ENCODE results near the gene ASGR2.

Gene ASGR2

GRCh38 chr17:7063518-7064094, 51.0 kb downstream of the ASGR2 start:
- Histone ChIP-seq H3K9me3 (ENCODE audit: insufficient read depth, low read length, severe bottlenecking) (peaks cover 4% of the 10 kb centered on the region), H3K27me3 (ENCODE audit: insufficient read depth, low read length, poor library complexity) (peaks cover 7% of the 10 kb centered on the region), H3K4me1 (ENCODE audit: insufficient read depth, low read length) (no peaks in the 10 kb centered on the region), H3K79me2 (ENCODE audit: insufficient read depth, low read length) (no peaks in the 10 kb centered on the region), H3K4me2 (ENCODE audit: insufficient read depth, low read length) (no peak overlapping the region), H3K36me3 (ENCODE audit: insufficient read depth, low read length) (no peaks in the 10 kb centered on the region), H3K9ac (ENCODE audit: low read depth, low read length) (no peak overlapping the region), H3K27ac (ENCODE audit: low read length) (no peak overlapping the region), H4K20me1 (ENCODE audit: insufficient read depth, low read length) (no peaks in the 10 kb centered on the region), H3K4me3 (ENCODE audit: low read depth in 1 of 2, low read length in 2 of 2) (no peak overlapping the region), H2AFZ (ENCODE audit: low read depth, low read length) (no peak overlapping the region)
- ATAC-seq (ENCODE audit: insufficient read depth, low read depth): no peak
- DNase-seq: no peak
- no peak for TF ChIP-seq CTCF (IDR thresholded peaks at IDR 0.05; ENCODE audit: borderline replicate concordance, extremely low read depth, low read length, poor library complexity, severe bottlenecking)

- Histone ChIP-seq H3K27me3 (ENCODE audit: insufficient read depth, low read length, poor library complexity) (peaks cover 7% of the 10 kb centered on the region), H3K9me3 (ENCODE audit: insufficient read depth, low read length, severe bottlenecking) (no peaks in the 10 kb centered on the region), H3K79me2 (ENCODE audit: insufficient read depth, low read length) (no peaks in the 10 kb centered on the region), H3K36me3 (ENCODE audit: insufficient read depth, low read length) (no peaks in the 10 kb centered on the region), H3K27ac (ENCODE audit: low read length) (no peak overlapping the region), H3K4me1 (ENCODE audit: insufficient read depth, low read length) (no peaks in the 10 kb centered on the region), H3K4me3 (ENCODE audit: low read depth in 1 of 2, low read length in 2 of 2) (no peak overlapping the region), H2AFZ (ENCODE audit: low read depth, low read length) (no peak overlapping the region), H3K4me2 (ENCODE audit: insufficient read depth, low read length) (no peak overlapping the region), H3K9ac (ENCODE audit: low read depth, low read length) (no peak overlapping the region), H4K20me1 (ENCODE audit: insufficient read depth, low read length) (no peaks in the 10 kb centered on the region)
- ATAC-seq (ENCODE audit: insufficient read depth, low read depth) (no peak), DNase-seq (no peak)
- TF ChIP-seq CTCF (IDR thresholded peaks at IDR 0.05; ENCODE audit: borderline replicate concordance, extremely low read depth, low read length, poor library complexity, severe bottlenecking): no peak
- no peak for TF ChIP-seq EZH2 (IDR thresholded peaks at IDR 0.05; ENCODE audit: borderline replicate concordance, low read depth, low read length, severe bottlenecking)
These were observed 54.3 kb downstream of the ASGR2 start for GRCh38 chr17:7060165-7060891.

- Histone ChIP-seq H4K20me1 (ENCODE audit: insufficient read depth, low read length) (no peaks in the 10 kb centered on the region), H3K27me3 (ENCODE audit: insufficient read depth, low read length, poor library complexity) (peaks cover 7% of the 10 kb centered on the region), H3K36me3 (ENCODE audit: insufficient read depth, low read length) (no peaks in the 10 kb centered on the region), H3K9ac (ENCODE audit: low read depth, low read length) (no peak overlapping the region), H3K27ac (ENCODE audit: low read length) (no peak overlapping the region), H3K4me3 (ENCODE audit: low read depth in 1 of 2, low read length in 2 of 2) (no peak overlapping the region), H3K9me3 (ENCODE audit: insufficient read depth, low read length, severe bottlenecking) (no peaks in the 10 kb centered on the region), H3K4me1 (ENCODE audit: insufficient read depth, low read length) (no peaks in the 10 kb centered on the region), H3K79me2 (ENCODE audit: insufficient read depth, low read length) (no peaks in the 10 kb centered on the region), H2AFZ (ENCODE audit: low read depth, low read length) (no peak overlapping the region), H3K4me2 (ENCODE audit: insufficient read depth, low read length) (no peak overlapping the region)
- ATAC-seq (ENCODE audit: insufficient read depth, low read depth) (no peak), DNase-seq (no peak)
- TF ChIP-seq EZH2 (IDR thresholded peaks at IDR 0.05; ENCODE audit: borderline replicate concordance, low read depth, low read length, severe bottlenecking) (no peak), CTCF (IDR thresholded peaks at IDR 0.05; ENCODE audit: borderline replicate concordance, extremely low read depth, low read length, poor library complexity, severe bottlenecking) (no peak)
These were observed 55.7 kb downstream of the ASGR2 start for GRCh38 chr17:7058831-7059447.
